Measurements from ENCODE around the gene PMFBP1.

The PMFBP1 gene

DNA sequence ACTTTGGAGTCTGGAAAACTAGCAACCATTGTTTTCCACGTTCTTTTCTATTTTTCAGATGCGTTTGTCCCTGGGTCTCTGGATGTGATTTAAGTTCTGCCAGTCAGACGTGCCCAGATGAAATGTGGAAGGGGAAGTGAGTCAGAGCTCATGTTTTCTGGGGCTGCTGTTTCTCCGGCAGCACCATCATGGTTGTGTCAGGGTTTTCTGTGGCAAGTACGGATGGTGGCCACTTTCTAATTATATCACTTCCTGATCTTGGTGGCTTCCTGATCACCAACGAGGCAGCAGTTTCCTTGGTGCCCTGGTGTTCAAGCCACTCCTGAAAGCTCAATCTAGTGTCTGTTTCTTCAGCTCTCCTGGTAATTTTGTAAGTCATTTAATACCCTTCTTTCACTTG, 31.4 kb upstream of the PMFBP1 start:
- no peak for DNase-seq (ENCODE audit: insufficient read length)
- FAIRE-seq = peak; percentile 84
- no peak for TF ChIP-seq TAF1 (IDR thresholded peaks at IDR 0.05; ENCODE audit: borderline replicate concordance, low read depth, low read length)
- TF ChIP-seq POLR2A (IDR thresholded peaks at IDR 0.05; ENCODE audit: low read depth, low read length) = peak; percentile 27; the same call in 1 of the 2 replicates
- TF ChIP-seq POLR2AphosphoS5 (IDR thresholded peaks at IDR 0.05; ENCODE audit: low read depth, low read length) = no peak

DNA sequence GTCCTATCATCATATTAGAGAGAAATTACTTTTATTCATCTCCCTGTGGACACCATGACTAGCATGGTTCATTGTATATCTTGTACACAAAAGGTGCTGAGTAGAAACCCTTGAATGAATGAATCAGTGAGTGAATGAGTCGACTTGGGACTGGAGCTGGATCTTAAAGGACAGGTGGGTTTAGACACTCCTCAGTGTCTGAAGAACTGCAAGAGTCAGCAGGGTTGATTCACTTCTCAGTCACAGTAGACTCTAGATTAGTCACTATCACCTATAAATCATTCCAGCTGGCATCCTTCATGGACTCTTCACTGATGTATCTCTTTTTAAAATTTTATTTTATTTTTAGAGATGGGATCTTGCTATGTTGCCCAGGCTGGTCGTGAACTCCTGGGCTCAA, 30.1 kb upstream of the PMFBP1 start:
- FAIRE-seq (no peak), DNase-seq (ENCODE audit: insufficient read length) (no peak)
- TF ChIP-seq POLR2A (IDR thresholded peaks at IDR 0.05; ENCODE audit: low read depth, low read length) (no peak), TAF1 (IDR thresholded peaks at IDR 0.05; ENCODE audit: borderline replicate concordance, low read depth, low read length) (no peak), POLR2AphosphoS5 (IDR thresholded peaks at IDR 0.05; ENCODE audit: low read depth, low read length) (no peak)

DNA sequence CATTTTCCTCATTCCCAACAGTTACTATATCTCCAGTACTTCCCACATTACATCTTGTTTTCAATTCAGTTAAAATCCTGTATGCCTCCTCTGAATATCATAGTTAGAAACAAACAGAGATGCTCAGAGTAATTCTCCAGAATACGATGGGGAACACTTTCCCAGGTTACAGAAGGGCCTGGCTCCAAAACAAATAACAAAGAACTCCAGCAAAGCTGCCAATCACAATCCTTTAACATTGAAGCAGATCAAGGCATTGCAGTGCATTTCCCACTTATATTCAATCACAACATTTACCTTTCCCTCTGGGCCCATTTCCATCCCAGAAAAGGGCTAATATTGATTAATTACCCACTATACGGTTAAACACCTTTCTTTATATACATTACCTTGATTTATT, 29.4 kb upstream of the PMFBP1 start:
- no peak for DNase-seq (ENCODE audit: insufficient read length)
- TF ChIP-seq TAF1 (IDR thresholded peaks at IDR 0.05; ENCODE audit: borderline replicate concordance, low read depth, low read length) (no peak), POLR2AphosphoS5 (IDR thresholded peaks at IDR 0.05; ENCODE audit: low read depth, low read length) (no peak), POLR2A (IDR thresholded peaks at IDR 0.05; ENCODE audit: low read depth, low read length) (no peak)
- FAIRE-seq = no peak

DNA sequence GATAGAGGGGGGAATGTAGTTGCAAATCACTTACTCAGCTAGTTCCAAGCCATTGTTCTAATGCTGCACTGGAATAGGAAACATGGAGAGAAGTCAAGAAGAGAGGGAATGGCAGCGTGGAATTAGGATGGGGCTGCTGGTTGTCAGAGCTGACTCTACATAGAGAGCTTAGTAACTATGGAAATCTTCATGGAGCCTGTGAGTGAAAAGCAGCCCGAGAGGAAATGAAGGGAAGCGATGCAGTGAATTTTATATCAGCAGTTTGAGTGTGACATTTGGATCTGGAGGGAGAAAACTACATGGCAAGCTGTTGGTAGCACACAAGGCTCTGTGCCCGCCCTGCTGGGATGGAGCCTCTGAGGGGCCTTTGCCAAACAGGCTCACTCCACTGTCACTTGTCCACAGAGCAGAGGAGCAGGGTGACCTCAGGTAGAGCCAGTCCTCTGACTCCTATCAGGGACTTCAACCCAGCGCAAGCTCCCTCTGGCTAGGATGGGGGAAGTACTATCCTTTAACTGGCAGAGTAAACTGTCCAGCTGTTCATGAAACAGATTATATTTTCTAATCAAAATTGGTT, 27.9 kb upstream of the PMFBP1 start:
- TF ChIP-seq TAF1 (IDR thresholded peaks at IDR 0.05; ENCODE audit: borderline replicate concordance, low read depth, low read length) = no peak
- no peak for TF ChIP-seq POLR2A (IDR thresholded peaks at IDR 0.05; ENCODE audit: low read depth, low read length)
- TF ChIP-seq POLR2AphosphoS5 (IDR thresholded peaks at IDR 0.05; ENCODE audit: low read depth, low read length) = no peak
- FAIRE-seq = no peak
- DNase-seq (ENCODE audit: insufficient read length) = no peak

DNA sequence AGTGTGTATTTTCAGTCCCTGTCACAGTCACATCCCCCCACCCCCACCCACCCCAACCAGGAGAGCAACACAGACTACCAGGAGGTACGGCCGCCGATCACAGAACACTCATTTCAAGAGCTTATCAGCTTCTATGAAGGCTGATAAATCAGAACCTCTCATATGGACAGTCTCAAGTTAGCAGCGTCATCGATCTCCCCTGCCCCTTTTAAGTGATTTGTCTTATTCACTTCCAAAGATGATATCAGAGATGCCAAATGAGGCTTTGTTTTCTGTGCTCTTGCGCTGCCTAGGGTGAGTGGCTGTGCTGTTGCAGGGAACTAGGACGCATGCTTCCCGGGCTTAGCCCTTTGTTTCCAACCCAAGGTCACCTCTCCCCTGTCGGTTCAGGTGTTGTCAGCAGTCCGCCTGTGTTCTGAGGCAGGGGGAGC, 26.8 kb upstream of the PMFBP1 start:
- FAIRE-seq (no peak), DNase-seq (ENCODE audit: insufficient read length) (no peak)
- no peak for TF ChIP-seq POLR2AphosphoS5 (IDR thresholded peaks at IDR 0.05; ENCODE audit: low read depth, low read length)
- TF ChIP-seq TAF1 (IDR thresholded peaks at IDR 0.05; ENCODE audit: borderline replicate concordance, low read depth, low read length) = no peak
- no peak for TF ChIP-seq POLR2A (IDR thresholded peaks at IDR 0.05; ENCODE audit: low read depth, low read length)

DNA sequence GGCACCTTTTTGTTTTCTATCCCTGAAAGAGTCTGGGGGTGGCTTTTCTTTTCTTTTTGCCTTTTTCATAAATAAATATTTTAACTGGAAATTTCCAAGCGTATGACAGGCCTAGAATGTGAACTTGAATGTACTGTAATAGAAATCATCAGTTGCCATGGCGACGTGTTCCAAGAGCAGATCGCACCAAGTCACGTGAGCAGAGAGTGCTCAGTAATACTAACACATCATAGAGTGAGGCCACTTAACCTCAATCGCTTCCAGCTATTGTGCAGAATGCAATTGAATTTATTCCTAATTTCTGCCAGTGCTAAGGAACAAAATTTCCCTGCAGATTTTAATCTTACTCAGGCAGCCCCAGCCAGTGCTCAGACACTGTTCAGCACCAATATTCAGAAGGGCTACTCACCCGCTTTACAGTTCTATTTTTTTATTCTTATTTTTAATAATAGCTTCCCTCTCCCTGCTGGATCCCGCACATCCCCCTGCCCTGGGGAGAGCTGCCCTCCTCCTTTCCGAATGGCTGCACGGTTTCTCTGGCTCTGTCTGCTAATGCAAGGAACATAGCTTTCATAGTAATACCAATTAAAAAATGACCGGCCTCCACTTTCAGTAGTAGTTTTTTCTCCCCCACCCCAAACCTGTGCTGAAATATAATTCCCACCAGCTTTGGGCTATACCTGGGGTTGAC, 26.2 kb upstream of the PMFBP1 start:
- DNase-seq (ENCODE audit: insufficient read length) = no peak
- FAIRE-seq = no peak
- TF ChIP-seq POLR2A (IDR thresholded peaks at IDR 0.05; ENCODE audit: low read depth, low read length) = no peak
- no peak for TF ChIP-seq POLR2AphosphoS5 (IDR thresholded peaks at IDR 0.05; ENCODE audit: low read depth, low read length)
- TF ChIP-seq TAF1 (IDR thresholded peaks at IDR 0.05; ENCODE audit: borderline replicate concordance, low read depth, low read length) = no peak

DNA sequence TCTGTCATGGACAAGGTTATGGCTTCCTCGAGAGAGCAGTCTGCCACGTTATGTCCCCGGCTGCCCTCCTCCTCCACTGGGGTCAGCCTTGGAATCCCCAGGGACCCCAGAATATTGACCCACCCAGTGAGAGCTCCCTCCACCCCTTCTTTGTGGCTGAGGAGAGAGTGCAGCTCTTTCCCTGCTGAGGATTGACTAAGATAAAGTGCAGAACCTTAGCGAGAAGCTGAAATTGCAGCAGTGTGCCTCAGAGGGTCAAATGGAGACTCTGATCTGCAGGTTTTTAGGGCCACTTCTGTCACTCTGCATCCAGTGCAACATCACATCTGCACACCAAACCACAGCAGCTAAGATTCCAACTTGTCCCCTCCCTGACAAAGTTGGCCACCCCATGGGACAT, 25.6 kb upstream of the PMFBP1 start:
- DNase-seq (ENCODE audit: insufficient read length) = no peak
- no peak for TF ChIP-seq POLR2A (IDR thresholded peaks at IDR 0.05; ENCODE audit: low read depth, low read length)
- TF ChIP-seq POLR2AphosphoS5 (IDR thresholded peaks at IDR 0.05; ENCODE audit: low read depth, low read length) = no peak
- FAIRE-seq = no peak

DNA sequence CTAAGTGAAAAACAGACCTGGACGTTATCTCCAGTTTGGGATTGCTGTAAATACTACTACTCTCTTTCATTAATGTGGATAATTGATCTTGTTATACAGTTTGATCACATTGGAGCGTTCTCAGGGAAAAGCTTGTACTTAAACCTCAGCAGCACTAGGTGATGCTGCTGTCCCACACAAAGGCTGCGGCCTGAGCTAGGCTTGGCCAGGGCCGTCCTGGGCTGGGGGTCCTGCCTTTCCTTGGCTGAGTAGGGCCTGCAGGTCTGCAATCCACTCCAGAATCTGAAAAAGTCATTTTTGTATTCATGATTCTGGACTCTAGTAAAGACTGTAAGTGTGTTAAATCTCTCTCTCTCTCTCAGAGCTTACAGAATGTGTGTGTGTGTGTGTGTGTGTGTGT, 23.7 kb upstream of the PMFBP1 start:
- DNase-seq (ENCODE audit: insufficient read length) (no peak), FAIRE-seq (no peak)
- TF ChIP-seq POLR2A (IDR thresholded peaks at IDR 0.05; ENCODE audit: low read depth, low read length) = no peak
- no peak for TF ChIP-seq POLR2AphosphoS5 (IDR thresholded peaks at IDR 0.05; ENCODE audit: low read depth, low read length)
- TF ChIP-seq TAF1 (IDR thresholded peaks at IDR 0.05; ENCODE audit: borderline replicate concordance, low read depth, low read length) = no peak

DNA sequence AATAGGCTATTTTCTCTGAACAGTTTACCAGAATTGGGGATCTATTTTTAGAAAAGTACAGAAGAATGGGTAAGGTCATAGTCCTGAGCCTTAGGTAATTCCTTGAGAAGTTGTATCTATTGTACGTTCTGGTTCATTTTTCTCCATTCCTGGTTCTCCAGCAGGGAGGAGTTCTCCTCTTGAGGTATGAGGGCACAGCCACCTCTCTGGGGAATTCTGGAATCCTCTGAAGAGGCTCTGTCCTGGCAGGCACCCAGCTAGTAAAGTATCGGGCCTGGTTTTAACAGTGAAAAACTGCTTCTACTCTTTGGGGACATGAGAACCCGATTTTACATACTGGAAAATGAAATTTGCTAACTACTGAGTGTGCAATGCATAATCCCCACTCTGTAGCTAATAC, 19.6 kb upstream of the PMFBP1 start:
- DNase-seq (ENCODE audit: insufficient read length) (no peak), FAIRE-seq (no peak)
- TF ChIP-seq TAF1 (IDR thresholded peaks at IDR 0.05; ENCODE audit: borderline replicate concordance, low read depth, low read length) (no peak), POLR2AphosphoS5 (IDR thresholded peaks at IDR 0.05; ENCODE audit: low read depth, low read length) (no peak)

DNA sequence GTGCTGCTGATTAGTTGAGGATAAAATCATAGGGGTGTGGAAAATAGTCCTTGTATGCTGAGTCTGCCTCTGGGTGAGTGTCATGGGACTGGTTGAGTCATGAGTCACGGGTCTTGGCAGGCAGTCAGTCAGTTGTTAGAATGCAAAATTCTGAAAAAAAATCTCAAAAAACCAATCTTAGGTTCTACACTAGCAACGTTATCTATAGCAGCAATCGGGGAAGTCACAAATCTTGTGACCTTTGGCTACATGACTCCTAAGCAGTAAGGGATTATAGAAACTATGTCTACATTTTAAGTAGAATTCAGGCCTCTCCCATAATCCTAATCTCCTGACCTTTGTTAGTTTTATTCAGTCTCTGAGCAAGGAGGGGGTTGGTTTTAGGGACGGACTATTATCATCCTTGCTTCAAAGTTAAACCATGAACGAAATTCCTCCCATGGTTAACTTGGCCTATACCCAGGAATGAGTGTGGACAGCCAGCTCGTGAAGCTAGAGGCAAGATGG, 18.0 kb upstream of the PMFBP1 start:
- TF ChIP-seq TAF1 (IDR thresholded peaks at IDR 0.05; ENCODE audit: borderline replicate concordance, low read depth, low read length) = no peak
- FAIRE-seq = no peak
- no peak for DNase-seq (ENCODE audit: insufficient read length)

DNA sequence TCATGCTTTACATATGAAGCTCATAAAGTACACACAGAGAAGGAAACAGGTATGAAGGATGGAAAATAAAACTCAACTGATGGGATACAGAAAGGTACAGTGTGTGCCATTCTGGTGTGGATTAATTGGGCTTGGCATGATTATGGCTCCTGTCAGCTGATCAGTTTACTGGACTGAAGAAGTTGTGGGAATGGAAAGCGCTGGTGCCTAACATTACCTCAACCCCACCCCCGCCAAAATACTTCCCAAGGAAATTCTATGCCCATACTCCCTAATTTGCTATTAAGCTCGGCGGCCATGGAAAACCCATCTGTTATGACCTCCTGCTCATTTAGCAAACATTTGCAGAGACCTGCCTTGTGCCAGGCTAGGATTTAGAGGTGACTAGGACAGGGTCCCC, 16.6 kb upstream of the PMFBP1 start:
- DNase-seq (ENCODE audit: insufficient read length) = no peak
- TF ChIP-seq POLR2A (IDR thresholded peaks at IDR 0.05; ENCODE audit: low read depth, low read length) = no peak
- no peak for TF ChIP-seq TAF1 (IDR thresholded peaks at IDR 0.05; ENCODE audit: borderline replicate concordance, low read depth, low read length)
- TF ChIP-seq POLR2AphosphoS5 (IDR thresholded peaks at IDR 0.05; ENCODE audit: low read depth, low read length) = no peak
- no peak for FAIRE-seq

DNA sequence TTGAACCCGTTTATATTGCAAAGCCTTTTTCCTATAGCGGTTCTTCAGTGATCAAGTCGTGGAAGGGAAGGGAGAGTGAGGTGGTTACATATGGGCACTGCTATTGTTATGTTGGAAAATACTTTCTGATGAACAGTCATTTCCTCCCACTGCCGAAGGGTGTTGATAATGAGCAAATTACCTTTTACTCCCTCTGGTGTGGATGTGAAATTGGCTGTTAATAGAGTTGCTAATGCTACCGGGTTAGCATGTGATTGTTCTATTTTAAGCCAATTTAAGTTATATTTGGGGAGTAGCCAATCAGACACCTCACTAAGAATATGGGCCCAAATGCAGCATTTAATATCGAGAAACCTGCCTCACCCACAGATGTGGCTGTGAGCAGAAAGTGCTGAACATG, 15.6 kb upstream of the PMFBP1 start:
- FAIRE-seq = no peak
- no peak for TF ChIP-seq POLR2AphosphoS5 (IDR thresholded peaks at IDR 0.05; ENCODE audit: low read depth, low read length)
- no peak for TF ChIP-seq TAF1 (IDR thresholded peaks at IDR 0.05; ENCODE audit: borderline replicate concordance, low read depth, low read length)
- no peak for TF ChIP-seq POLR2A (IDR thresholded peaks at IDR 0.05; ENCODE audit: low read depth, low read length)
- DNase-seq (ENCODE audit: insufficient read length) = no peak
